Stimulated activated CD8-positive, alpha-beta memory T cell treated with anti-CD3 and anti-CD28 coated beads, Interleukin-12 subunit alpha, Interleukin-12 subunit beta, amount 100 ng/mL, for 24 hours (primary cell): ENCODE data around the gene PDE3A.

Source experiments
- DNase-seq: peaks from one replicate; pipeline ENCODE4 v3.0.0-alpha.2; 2020; ENCODE audit errors: extremely low read depth

Gene PDE3A

DNA sequence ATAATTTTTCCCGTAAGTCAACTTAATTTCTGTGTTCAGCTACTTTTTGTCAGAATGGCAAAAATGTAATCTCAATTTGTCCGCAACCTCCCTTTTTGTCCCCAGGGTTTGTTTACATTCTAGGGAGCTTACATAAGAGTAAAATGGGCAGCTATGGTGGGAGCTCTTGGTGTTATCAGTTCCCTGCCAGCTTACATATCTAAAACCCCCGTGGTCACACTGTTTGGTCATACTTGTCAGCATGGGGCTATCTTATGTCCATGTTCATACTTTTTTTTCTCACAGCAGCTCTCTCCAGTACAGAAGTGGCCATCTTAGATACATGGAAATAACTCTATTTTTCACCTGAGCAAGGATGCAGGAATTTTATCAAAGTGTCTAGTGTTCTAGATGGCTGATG, 343.5 kb downstream of the PDE3A start:
- no peak for DNase-seq

DNA sequence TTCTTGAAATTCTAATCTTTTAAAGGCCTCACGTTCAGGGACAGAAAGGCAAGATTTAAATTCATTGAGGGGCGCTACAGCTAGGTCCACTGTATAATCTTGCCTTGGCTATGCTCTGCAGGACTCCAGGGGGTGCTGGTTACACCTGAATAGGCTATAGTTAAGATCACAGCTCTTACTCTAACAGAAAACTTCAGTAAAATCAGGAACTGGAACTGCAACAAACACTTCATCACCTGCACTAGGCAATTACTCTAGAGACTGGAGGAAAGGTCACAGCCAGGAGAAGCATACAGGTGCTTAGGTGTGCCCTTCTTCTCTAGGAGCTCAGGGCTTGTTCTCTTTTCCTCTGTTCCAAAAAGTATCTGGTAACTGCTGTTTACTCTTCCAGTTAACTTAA, 347.7 kb downstream of the PDE3A start:
- no peak for DNase-seq

DNA sequence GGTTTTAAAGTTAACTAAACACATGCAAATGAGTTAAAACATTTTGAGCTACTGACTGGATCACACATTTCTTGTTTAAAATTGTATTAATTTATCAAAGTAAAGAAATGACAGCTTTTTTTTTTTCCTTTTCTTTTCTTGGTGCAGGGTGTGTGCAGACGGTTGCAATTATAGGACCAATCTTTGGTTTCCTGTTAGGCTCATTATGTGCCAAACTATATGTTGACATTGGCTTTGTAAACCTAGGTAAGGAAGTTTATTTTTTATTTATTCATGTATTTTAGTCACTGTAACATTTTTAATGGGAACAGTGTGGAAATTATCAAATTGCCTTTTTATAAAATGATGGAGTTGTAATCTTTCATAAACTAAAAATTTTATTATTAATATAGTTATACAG, 348.6 kb downstream of the PDE3A start:
- no peak for DNase-seq

DNA sequence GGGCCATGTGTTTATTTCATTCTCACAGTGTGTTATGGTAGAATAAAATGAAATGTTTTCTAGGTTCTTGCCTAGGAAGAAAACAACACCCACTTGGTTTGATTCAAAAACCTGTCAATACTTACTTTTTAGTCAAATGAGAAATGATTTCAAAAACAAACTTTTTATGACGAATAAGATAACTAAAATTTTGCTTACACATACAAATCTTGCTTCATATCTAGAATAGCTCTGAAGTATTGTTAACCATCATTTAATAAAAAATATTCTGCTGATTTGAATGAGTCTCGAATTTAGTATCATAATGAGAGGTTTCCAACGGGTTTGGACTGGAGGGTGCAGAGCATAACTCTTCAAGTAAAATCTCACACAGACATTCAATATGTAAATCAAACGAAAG, 350.0 kb downstream of the PDE3A start:
- no peak for DNase-seq

DNA sequence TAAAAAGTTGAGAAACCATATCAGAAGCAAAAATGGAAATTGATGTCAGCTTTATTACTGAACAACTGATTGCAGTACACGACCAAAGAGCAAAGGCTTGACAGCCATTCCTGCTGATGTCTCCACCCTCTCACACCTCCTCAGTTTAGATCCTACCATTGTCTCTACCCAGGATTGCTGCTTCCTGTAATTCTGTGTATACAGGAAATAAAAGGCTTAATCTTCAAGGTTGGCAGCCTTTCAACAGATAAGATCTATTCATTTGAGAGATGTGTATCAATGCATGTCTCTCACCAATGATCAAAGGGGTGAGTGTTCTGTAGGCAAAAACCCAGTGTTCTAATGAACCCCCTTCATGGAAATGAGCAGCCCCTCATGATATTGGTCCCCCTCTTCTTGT, 353.8 kb downstream of the PDE3A start:
- DNase-seq = no peak

DNA sequence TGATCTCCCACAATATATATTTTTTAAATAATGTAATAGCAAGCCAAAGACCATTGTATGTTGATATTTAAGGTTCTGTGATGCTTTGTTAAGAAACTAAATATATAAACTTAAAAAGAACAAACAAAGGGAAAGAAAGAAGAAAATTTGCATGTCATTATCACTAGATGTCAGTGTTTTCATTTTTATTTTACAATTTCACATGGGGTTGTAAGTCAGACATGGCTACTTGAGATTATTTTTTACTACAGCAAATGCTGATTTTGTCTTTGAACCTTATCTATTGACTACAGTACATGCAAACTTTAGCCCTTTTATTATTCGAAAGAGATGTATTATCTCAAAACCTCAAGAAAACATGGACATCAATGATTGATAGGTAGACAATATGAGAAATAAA, 362.9 kb downstream of the PDE3A start:
- DNase-seq = no peak
